BE2C (cell line): ENCODE results near the gene POU2F1.

ENCODE experiments used
- DNase-seq: peaks from one replicate; pipeline ENCODE4 v3.0.0-alpha.2; 2020
- H3K27me3 ChIP-seq: fragments of 250-450 bp; sonication (Bioruptor Pico); 2 replicates; pipeline ENCODE4 v1.5.1; 2020; ENCODE audit warnings: mild to moderate bottlenecking
- H3K36me3 ChIP-seq: fragments of 250-450 bp; sonication (Bioruptor Pico); 2 replicates; pipeline ENCODE4 v1.5.1; 2020; ENCODE audit warnings: mild to moderate bottlenecking
- H3K4me1 ChIP-seq: fragments of 250-450 bp; sonication (Bioruptor Pico); 2 replicates; pipeline ENCODE4 v1.5.1; 2020
- H3K4me3 ChIP-seq: 2 replicates; pipeline ENCODE4 v1.5.1; 2011; ENCODE audit warnings: low read depth, low read length
- H3K9me3 ChIP-seq: fragments of 250-450 bp; sonication (Bioruptor Pico); 2 replicates; pipeline ENCODE4 v1.5.1; 2020
- CTCF ChIP-seq: IDR thresholded peaks from 2 replicates; pipeline ENCODE4 v1.5.1; 2012; ENCODE audit warnings: mild to moderate bottlenecking, low read depth, low read length

The POU2F1 gene

GRCh38 chr1:167231873-167232450 is 11.3 kb downstream of the POU2F1 start:
- no peak for TF ChIP-seq CTCF

GRCh38 chr1:167232801-167233200 is 12.1 kb downstream of the POU2F1 start:
- TF ChIP-seq CTCF, result no peak
- no peaks in the 10 kb centered on the region for H3K36me3 ChIP-seq
- no peak overlapping the region for H3K4me3 ChIP-seq
- no peak for DNase-seq
- H3K9me3 ChIP-seq, result no peaks in the 10 kb centered on the region
- peaks cover 5% of the 10 kb centered on the region for H3K4me1 ChIP-seq
- H3K27me3 ChIP-seq, result no peaks in the 10 kb centered on the region

More at GRCh38 chr1:167231873-167232450, 11.3 kb downstream of the POU2F1 start:
- Histone ChIP-seq H3K4me3 (no peak overlapping the region), H3K9me3 (no peaks in the 10 kb centered on the region), H3K4me1 (peaks cover 5% of the 10 kb centered on the region), H3K36me3 (no peaks in the 10 kb centered on the region), H3K27me3 (no peaks in the 10 kb centered on the region)
- DNase-seq, result no peak

GRCh38 chr1:167233373-167233772 is 12.7 kb downstream of the POU2F1 start:
- no peak for DNase-seq
- TF ChIP-seq CTCF, result no peak

GRCh38 chr1:167237000-167237399 is 16.3 kb downstream of the POU2F1 start:
- Histone ChIP-seq H3K4me3 (no peak overlapping the region), H3K4me1 (peaks cover 5% of the 10 kb centered on the region), H3K9me3 (no peaks in the 10 kb centered on the region), H3K27me3 (no peaks in the 10 kb centered on the region), H3K36me3 (no peaks in the 10 kb centered on the region)
- DNase-seq, result no peak
- TF ChIP-seq CTCF, result no peak

More at GRCh38 chr1:167233373-167233772, 12.7 kb downstream of the POU2F1 start:
- H3K9me3 ChIP-seq, result no peaks in the 10 kb centered on the region
- no peak overlapping the region for H3K4me3 ChIP-seq
- H3K27me3 ChIP-seq, result no peaks in the 10 kb centered on the region
- no peaks in the 10 kb centered on the region for H3K36me3 ChIP-seq
- H3K4me1 ChIP-seq, result peaks cover 5% of the 10 kb centered on the region

GRCh38 chr1:167238713-167239112 is 18.0 kb downstream of the POU2F1 start:
- DNase-seq, result no peak
- Histone ChIP-seq H3K9me3 (no peaks in the 10 kb centered on the region), H3K36me3 (no peaks in the 10 kb centered on the region), H3K27me3 (no peaks in the 10 kb centered on the region), H3K4me3 (no peak overlapping the region), H3K4me1 (peaks cover 5% of the 10 kb centered on the region)
- TF ChIP-seq CTCF, result no peak

- H3K4me1 ChIP-seq, result no peaks in the 10 kb centered on the region; the same call in 1 of the 2 replicates
- no peaks in the 10 kb centered on the region for H3K27me3 ChIP-seq
- H3K4me3 ChIP-seq, result no peak overlapping the region
- no peak for DNase-seq
- H3K9me3 ChIP-seq, result no peaks in the 10 kb centered on the region
- no peak for TF ChIP-seq CTCF
- H3K36me3 ChIP-seq, result no peaks in the 10 kb centered on the region
Observed at GRCh38 chr1:167239257-167239656, 18.6 kb downstream of the POU2F1 start.
